Uterus (tissue), 2 donors: ENCODE data around the gene F5.

Source experiments
- CTCF ChIP-seq, 4 experiments: fragments of 200-600 bp in 2 of 4; fragments of 450-650 bp in 2 of 4; sonication (generic) in 2 of 4; IDR thresholded peaks; one replicate each; pipeline ENCODE4 v1.5.1; 2016 to 2019; ENCODE audit warnings: antibody characterized with exemption in 4 of 4, mild to moderate bottlenecking in 2 of 4, moderate library complexity in 1 of 4
- POLR2A ChIP-seq, 2 donors: fragments of 450-650 bp; IDR thresholded peaks; one replicate each; pipeline ENCODE4 v1.6.1; 2016; ENCODE audit warnings: antibody characterized with exemption in 2 of 2, mild to moderate bottlenecking in 1 of 2, moderate library complexity in 1 of 2

GRCh38 chr1:169624912-169625311 is 38.6 kb upstream of the F5 start:
- no peak for TF ChIP-seq POLR2A (IDR thresholded peaks at IDR 0.05)
- TF ChIP-seq CTCF (IDR thresholded peaks at IDR 0.05) = no peak
